ENCODE data around the gene GART.
"Not testable (repeated sequence)": the region's sequence is repeated elsewhere in the genome, so short reads cannot be mapped to it uniquely, and the experiment has no call there.

GART gene

DNA sequence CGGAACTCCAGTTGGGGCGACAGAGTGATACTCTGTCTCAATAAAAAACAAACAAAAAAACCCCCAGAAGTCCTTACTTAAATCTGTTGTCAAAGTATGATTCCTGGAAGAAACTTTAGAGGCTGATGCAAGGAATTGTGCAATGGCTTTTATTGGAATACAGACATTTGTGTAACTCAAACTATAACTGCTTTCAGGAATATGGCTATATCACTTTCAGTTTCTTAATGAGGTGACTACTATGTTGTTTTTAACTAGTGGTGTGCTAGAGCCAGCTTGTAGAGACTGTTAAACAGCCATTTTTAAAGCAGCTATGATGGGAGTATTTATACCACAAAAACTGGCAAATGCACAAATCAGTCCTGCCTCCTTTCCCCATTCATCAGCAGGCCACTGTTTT, 27.7 kb downstream of the GART start:
- TF ChIP-seq, protein P1, sequence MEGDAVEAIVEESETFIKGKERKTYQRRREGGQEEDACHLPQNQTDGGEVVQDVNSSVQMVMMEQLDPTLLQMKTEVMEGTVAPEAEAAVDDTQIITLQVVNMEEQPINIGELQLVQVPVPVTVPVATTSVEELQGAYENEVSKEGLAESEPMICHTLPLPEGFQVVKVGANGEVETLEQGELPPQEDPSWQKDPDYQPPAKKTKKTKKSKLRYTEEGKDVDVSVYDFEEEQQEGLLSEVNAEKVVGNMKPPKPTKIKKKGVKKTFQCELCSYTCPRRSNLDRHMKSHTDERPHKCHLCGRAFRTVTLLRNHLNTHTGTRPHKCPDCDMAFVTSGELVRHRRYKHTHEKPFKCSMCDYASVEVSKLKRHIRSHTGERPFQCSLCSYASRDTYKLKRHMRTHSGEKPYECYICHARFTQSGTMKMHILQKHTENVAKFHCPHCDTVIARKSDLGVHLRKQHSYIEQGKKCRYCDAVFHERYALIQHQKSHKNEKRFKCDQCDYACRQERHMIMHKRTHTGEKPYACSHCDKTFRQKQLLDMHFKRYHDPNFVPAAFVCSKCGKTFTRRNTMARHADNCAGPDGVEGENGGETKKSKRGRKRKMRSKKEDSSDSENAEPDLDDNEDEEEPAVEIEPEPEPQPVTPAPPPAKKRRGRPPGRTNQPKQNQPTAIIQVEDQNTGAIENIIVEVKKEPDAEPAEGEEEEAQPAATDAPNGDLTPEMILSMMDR (IDR thresholded peaks at IDR 0.05; ENCODE audit: insufficient read depth, low read depth, low read length, missing control alignments): no peak
- DNase-seq (ENCODE audit: low read depth): no peak
- H3K4me3 ChIP-seq (ENCODE audit: low read length): no peak overlapping the region

DNA sequence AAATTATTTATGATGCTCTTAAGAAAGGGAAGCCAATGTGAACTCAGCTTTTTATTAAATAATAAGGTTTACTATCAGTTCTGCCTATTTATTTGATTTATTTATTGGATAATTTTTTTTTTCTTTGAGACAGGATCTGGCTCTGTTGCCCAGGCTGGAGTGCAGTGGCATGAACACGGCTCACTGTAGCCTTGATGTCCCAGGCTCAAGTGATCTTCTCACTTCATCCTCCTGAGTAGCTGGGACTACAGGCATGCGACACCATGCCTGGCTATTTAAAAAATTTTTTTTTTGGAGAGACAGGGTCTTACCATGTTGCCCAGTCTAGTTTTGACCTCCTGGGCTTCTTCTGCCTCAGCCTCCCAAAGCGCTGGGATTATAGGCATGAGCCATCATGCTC, 29.4 kb downstream of the GART start:
- TF ChIP-seq, protein P1 (IDR thresholded peaks at IDR 0.05; ENCODE audit: insufficient read depth, low read depth, low read length, missing control alignments): no peak
- no peak for DNase-seq (ENCODE audit: low read depth)

DNA sequence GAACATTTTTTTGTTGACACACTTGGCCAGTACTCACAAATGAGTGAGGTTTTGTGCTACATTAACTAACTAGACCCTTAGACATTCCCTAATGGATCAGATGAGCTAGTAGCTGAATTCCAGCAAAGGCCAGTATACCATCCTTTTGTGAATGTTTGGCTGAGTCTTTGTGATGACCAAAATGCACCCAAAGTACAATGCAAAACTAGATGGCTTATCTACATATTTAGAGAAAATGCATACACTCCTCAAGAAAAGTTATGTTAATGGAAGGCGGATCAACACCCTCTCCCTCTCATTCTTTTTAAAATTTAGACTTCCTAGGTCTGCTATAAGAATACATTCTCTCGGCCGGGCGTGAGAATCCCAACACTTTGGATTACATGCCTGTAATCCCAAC, 30.3 kb downstream of the GART start:
- TF ChIP-seq, protein P1 (IDR thresholded peaks at IDR 0.05; ENCODE audit: insufficient read depth, low read depth, low read length, missing control alignments): no peak
- no peak for DNase-seq (ENCODE audit: low read depth)
- H3K4me3 ChIP-seq (ENCODE audit: low read length): no peak overlapping the region

More for the DNA sequence above, 29.4 kb downstream of the GART start:
- H3K4me3 ChIP-seq (ENCODE audit: low read length): no peak overlapping the region

DNA sequence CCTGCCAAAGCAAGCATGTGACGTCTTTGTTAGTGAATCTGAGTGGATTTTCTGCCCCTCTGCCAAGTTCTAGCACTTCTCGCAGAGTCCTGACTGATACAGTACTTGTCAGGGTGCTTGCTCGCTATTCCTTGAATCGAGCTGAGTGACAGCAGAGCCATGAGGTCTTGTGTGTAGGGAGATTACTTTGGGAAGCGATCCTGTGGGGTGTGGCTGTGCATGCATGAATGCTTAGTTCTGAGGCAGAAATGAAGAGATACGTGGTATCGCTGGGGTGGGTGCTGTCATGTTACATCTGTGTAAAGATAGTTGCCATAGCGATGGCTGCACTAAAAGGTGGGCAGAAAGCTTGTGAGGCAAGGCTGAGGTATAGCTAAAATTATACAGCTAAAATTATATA, 31.1 kb downstream of the GART start:
- TF ChIP-seq, protein P1 (IDR thresholded peaks at IDR 0.05; ENCODE audit: insufficient read depth, low read depth, low read length, missing control alignments): no peak
- no peak overlapping the region for H3K4me3 ChIP-seq (ENCODE audit: low read length)
- no peak for DNase-seq (ENCODE audit: low read depth)

DNA sequence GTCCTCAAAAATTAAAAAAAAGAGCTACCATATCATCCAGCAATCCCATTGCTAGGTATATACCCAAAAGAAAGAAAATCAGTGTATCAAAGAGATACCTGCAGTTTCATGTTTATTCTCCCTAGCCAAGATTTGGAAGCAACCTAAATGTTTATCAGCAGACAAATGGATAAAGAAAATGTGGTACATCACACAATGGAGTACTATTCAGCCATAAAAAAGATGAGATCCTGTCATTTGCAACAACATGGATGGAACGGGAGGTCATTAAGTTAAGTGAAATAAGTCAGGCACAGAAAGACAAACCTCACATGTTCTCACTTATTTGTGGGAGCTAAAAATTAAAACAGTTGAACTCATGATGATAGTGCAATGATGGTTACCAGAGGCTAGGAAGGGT, 34.9 kb downstream of the GART start:
- not testable (repeated sequence) for H3K4me3 ChIP-seq (ENCODE audit: low read length); DNase-seq (ENCODE audit: low read depth)

DNA sequence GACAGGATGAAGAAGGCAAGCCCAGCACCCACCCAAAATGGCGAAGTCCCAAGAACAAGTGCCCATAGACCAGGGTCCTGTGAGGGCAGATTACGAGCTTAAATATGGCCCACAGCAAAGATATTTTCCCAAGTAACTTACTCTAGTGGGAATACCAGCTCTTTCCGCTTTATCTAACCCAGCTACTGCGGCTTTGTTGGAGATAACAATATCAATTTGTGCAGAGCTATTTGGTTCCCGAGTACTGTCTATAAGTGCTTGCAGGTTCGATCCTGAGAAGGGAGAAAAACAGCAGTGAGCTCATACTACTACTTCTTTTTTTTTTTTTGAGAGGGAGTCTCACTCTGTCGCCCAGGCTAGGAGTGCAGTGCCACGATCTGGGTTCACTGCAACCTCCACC, 36.1 kb downstream of the GART start:
- TF ChIP-seq, protein P1 (IDR thresholded peaks at IDR 0.05; ENCODE audit: insufficient read depth, low read depth, low read length, missing control alignments): no peak
- no peak for DNase-seq (ENCODE audit: low read depth)
- no peak overlapping the region for H3K4me3 ChIP-seq (ENCODE audit: low read length)

DNA sequence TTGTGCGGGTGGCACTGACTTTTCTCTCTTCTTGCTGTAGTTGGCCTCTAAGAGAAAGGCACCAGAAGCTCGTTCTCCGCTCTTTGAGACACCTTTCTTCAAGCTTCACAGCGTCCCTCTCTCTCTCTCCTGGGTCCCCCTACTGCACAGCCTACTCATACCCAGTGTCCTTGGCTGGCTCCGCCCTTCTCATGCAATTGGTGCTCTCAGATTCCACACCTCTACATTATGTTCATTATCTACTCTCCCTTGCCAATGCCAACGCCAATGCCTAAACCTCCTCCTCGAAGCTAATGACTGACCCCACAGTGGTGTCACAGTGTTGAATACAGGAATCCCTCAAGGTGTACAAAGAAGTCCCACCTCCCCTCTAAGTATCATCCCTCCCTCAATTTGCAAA, 45.6 kb downstream of the GART start:
- peak; percentile 3 for DNase-seq (ENCODE audit: low read depth)
- TF ChIP-seq, protein P1 (IDR thresholded peaks at IDR 0.05; ENCODE audit: insufficient read depth, low read depth, low read length, missing control alignments): no peak
- H3K4me3 ChIP-seq (ENCODE audit: low read length): no peak overlapping the region

DNA sequence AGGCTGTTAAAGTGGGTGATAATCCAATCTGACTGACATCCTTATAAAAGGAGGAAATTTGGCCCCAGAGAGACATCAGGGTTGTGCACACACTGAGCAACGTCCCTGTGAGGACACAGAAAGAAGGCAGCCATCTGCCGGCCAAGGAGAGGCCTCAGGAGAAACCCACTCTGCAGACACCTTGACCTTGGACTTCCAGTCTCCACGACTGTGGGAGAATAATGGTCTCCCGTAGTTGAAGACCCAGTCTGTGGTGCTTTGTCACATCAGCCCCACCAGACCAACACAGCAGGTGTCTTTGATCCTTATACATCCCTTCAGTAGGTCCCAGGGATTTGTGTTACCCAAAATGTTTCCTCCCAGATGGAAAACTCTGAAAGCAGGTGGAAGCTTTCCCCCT, 46.2 kb downstream of the GART start:
- DNase-seq (ENCODE audit: low read depth): no peak
- TF ChIP-seq, protein P1 (IDR thresholded peaks at IDR 0.05; ENCODE audit: insufficient read depth, low read depth, low read length, missing control alignments): no peak
- no peak overlapping the region for H3K4me3 ChIP-seq (ENCODE audit: low read length)

Measured in epithelial cell of esophagus (primary cell).